ENCODE measurements around the gene RGL4.

GRCh38 chr22:23683545-23683944 lies 7.3 kb upstream of the RGL4 start:
- TF ChIP-seq CTCF (IDR thresholded peaks at IDR 0.05; ENCODE audit: insufficient read depth, low read depth, low read length) (no peak), EZH2 (IDR thresholded peaks at IDR 0.05; ENCODE audit: insufficient read depth, low read length) (no peak)

All from astrocyte (in vitro differentiated cells and primary cell).